DMS 273 (cell line): ENCODE results near the gene HMX2.

Experiments used
- DNase-seq: peaks from one replicate; lab custom pipeline; 2025; ENCODE audit not compliant: unreplicated experiment; lab: John Stamatoyannopoulos, UW

The HMX2 gene

GRCh38 chr10:123180101-123181090, 32.5 kb downstream of the HMX2 start:
- no peak for DNase-seq

- DNase-seq, result no peak
These were observed 35.8 kb downstream of the HMX2 start for GRCh38 chr10:123183724-123184123.

- no peak for DNase-seq
These were observed 39.8 kb downstream of the HMX2 start for GRCh38 chr10:123187781-123188180.

- no peak for DNase-seq
These were observed 44.0 kb downstream of the HMX2 start for GRCh38 chr10:123191886-123192285.

GRCh38 chr10:123194056-123194455, 46.1 kb downstream of the HMX2 start:
- no peak for DNase-seq
